ENCODE data around the gene MICAL2.

Gene MICAL2

DNA sequence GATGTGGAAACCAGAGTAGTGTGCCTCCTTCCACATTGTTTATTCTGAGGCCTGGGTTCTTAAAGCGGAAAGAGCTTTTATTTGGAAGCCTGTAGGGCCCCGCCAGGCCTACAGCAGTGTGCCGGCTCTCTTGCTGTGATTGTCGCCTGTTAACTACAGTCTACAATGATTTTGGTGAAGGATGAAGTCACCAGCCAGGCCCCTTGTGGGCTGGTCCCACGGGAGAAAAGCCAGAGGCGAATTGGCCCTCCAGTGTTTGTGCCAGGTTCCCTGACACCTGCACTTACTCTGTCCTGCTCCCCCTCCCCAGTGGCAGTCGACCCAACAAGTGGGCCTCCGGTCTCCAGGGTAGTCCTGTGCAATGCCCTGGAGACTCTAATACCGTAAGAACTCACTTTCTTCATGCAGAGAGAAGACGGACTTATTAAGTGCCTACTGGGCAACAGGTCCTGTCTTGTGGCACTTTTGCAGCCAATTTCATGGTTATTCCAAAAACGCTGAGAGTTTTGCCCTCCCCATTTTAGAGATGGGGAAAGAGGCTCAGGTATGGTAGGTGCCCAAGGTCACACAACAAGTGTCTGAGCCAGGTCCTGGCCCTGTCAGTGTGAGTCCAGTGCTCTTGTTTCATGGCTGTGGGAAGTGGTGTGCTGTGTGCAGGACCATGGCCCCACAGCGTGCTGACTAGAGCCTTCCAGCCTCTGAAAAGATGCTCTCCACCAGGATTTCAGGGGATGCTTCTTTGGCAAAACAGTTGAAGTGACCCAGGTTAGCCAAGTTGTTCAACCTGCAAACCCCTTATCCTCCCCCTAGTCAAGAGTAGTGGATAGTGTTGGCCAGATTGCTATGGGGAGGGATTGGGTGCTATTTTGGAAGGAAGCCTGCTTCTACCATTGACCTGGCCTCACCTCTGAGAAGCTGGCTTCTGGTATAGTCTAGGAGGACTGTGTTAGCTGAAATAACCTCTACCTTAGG, 1.4 kb downstream of the MICAL2 start:
- Histone ChIP-seq H3K9me3 (ENCODE audit: control insufficient read depth in 2 of 2, low read length in 2 of 2) (no peaks in the 10 kb centered on the region), H3K27ac (ENCODE audit: low read length) (peak overlapping the region; percentile 91)

DNA sequence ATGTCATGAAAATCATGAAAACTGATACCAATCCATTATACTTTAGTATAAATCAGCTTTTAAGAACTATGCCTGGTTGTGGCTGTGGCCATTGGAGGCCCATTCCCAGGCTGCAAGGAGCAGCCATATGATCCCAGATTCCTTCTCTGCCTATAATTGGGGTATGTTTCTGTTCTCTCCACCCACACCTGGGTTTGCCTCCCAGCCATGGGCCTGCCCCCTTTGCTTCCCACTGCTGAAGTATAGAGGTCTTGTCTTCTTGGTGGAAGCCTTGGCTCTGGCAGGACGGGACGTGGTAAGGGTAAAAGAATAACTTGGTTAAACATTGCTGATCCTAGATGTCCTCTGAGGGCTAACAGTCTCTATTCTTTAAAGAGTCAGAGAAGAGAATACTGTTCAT, 2.4 kb downstream of the MICAL2 start:
- H3K27ac ChIP-seq (ENCODE audit: low read length), result peak overlapping the region; percentile 91
- no peaks in the 10 kb centered on the region for H3K27me3 ChIP-seq (ENCODE audit: control insufficient read depth in 1 of 2, insufficient read depth in 2 of 2, low read length in 2 of 2)
- H3K9ac ChIP-seq (ENCODE audit: low read length in 2 of 2), result peak overlapping the region; percentile 55 to 93
- H3K4me1 ChIP-seq (ENCODE audit: control insufficient read depth, insufficient read depth, low read length), result peaks cover 62% of the 10 kb centered on the region
- H3K36me3 ChIP-seq (ENCODE audit: control insufficient read depth in 2 of 2, insufficient read depth in 2 of 2, low read length in 2 of 2), result peaks cover 0 to 3% of the 10 kb centered on the region in 2 donors
- peak overlapping the region; percentile 59 to 92 for H3K4me3 ChIP-seq (ENCODE audit: low read length in 2 of 2)
- H3K9me3 ChIP-seq (ENCODE audit: control insufficient read depth in 2 of 2, low read length in 2 of 2), result no peaks in the 10 kb centered on the region

More for the DNA sequence above, 1.4 kb downstream of the MICAL2 start:
- H3K4me1 ChIP-seq (ENCODE audit: control insufficient read depth, insufficient read depth, low read length), result peaks cover 53% of the 10 kb centered on the region
- H3K9ac ChIP-seq (ENCODE audit: low read length in 2 of 2), result peak overlapping the region; percentile 93
- H3K27me3 ChIP-seq (ENCODE audit: control insufficient read depth in 1 of 2, insufficient read depth in 2 of 2, low read length in 2 of 2), result no peaks in the 10 kb centered on the region
- peak overlapping the region; percentile 59 to 92 for H3K4me3 ChIP-seq (ENCODE audit: low read length in 2 of 2)
- peaks cover 0 to under 1% of the 10 kb centered on the region in 2 donors for H3K36me3 ChIP-seq (ENCODE audit: control insufficient read depth in 2 of 2, insufficient read depth in 2 of 2, low read length in 2 of 2)

DNA sequence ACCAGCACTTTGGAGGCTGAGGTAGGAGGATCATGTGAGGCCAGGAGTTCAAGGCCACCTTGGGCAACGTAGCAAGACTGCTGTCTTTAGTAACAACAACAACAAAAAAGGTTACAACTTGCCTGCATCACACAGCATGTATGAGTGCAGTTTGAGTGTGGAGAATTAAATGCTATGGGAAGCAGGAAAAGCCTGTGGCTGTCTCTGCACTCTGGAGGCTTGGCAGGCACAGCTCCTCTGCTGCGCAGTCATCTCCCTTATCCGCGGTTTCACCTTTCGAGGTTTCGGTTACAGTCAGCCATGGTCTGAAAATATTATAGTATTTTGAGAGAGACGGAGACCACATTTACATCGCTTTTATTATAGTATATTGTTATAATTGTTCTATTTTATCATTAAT, 2.9 kb downstream of the MICAL2 start:
- Histone ChIP-seq H3K4me1 (ENCODE audit: control insufficient read depth, insufficient read depth, low read length) (peaks cover 67% of the 10 kb centered on the region), H3K36me3 (ENCODE audit: control insufficient read depth in 2 of 2, insufficient read depth in 2 of 2, low read length in 2 of 2) (peaks cover 0 to 8% of the 10 kb centered on the region in 2 donors), H3K9ac (ENCODE audit: low read length in 2 of 2) (peak overlapping the region; percentile 55 to 93), H3K9me3 (ENCODE audit: control insufficient read depth in 2 of 2, low read length in 2 of 2) (no peaks in the 10 kb centered on the region), H3K4me3 (ENCODE audit: low read length in 2 of 2) (peak overlapping the region; percentile 59 to 92), H3K27ac (ENCODE audit: low read length) (peak overlapping the region; percentile 91), H3K27me3 (ENCODE audit: control insufficient read depth in 1 of 2, insufficient read depth in 2 of 2, low read length in 2 of 2) (no peaks in the 10 kb centered on the region)

DNA sequence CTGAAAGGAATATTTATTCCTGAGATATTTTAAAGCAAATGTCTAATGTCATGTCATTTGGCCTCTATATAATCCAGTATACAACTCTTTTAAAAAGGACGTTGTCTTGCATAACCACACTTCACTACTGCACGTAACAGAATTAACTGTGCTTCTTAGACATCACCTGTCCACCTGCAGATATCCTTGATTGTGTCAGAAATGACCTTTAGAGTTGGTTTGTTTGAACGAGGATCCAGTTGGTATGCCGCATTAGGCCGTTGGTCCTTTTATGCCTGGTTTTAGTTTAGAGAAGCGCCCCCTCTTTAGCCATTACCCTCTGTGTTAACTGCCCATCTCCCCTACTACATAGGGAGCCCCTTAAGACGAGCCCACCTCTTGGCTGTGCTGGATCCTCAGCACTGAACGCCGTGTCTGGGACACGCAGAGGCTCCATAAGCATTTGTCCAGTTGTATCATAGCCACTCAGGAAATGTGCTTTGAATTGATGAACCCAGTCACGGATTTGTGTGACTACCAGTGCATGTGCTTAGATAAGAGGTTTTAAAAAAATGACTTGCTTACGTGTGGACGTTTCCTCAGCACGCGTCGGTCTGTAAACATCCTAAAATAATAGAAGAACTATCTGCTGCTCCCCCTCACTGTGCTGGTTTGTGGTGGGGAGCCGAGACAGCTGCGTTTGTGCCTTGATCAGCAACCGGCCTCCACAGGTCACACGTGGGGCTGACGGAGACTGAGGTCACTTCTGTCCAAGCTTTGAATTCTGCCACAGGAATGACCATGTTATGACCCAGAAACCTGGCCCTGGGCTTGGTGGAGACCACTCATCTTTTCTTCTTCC, 4.0 kb downstream of the MICAL2 start:
- H3K27ac ChIP-seq (ENCODE audit: low read length), result peak overlapping the region; percentile 55

DNA sequence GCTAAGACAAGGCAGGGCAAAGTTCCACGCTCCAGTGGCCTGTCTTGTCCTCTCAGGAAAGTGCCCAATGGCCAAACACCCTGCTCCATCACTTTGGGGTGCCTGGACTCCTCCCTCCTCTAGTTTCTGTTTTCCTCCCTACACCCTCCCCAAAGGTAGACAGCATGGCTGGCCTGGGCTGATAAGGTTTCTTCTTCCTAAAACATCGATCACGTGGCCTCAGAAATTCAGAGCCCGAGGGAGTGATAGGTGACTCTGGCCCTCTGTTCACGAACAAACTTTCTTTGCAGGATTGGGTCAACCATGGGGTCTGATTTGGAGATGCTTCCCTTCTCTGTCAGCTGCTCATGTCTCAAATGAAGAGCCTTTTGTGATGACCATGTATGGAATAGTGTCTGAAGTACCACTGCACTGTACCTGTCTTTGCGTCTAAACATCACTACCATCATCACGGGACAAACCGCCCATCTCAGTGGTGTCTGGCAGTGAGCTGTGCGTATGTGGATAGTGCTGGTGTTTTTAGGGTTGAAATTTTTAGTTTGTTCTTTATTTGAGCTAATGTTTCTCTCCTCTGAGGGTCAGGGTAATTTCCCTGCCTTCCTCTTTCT, 6.1 kb downstream of the MICAL2 start:
- Histone ChIP-seq H3K4me1 (ENCODE audit: control insufficient read depth, insufficient read depth, low read length) (peaks cover 80% of the 10 kb centered on the region), H3K4me3 (ENCODE audit: low read length in 2 of 2) (no peak overlapping the region), H3K36me3 (ENCODE audit: control insufficient read depth in 2 of 2, insufficient read depth in 2 of 2, low read length in 2 of 2) (peaks cover 0 to 10% of the 10 kb centered on the region in 2 donors), H3K27ac (ENCODE audit: low read length) (peak overlapping the region; percentile 78), H3K9ac (ENCODE audit: low read length in 2 of 2) (peak overlapping the region in 1 of 2 donors; percentile 25), H3K27me3 (ENCODE audit: control insufficient read depth in 1 of 2, insufficient read depth in 2 of 2, low read length in 2 of 2) (no peaks in the 10 kb centered on the region), H3K9me3 (ENCODE audit: control insufficient read depth in 2 of 2, low read length in 2 of 2) (no peaks in the 10 kb centered on the region)

More for the DNA sequence above, 4.0 kb downstream of the MICAL2 start:
- H3K36me3 ChIP-seq (ENCODE audit: control insufficient read depth in 2 of 2, insufficient read depth in 2 of 2, low read length in 2 of 2), result peaks cover 0 to 8% of the 10 kb centered on the region in 2 donors
- H3K27me3 ChIP-seq (ENCODE audit: control insufficient read depth in 1 of 2, insufficient read depth in 2 of 2, low read length in 2 of 2), result no peaks in the 10 kb centered on the region
- H3K4me1 ChIP-seq (ENCODE audit: control insufficient read depth, insufficient read depth, low read length), result peaks cover 76% of the 10 kb centered on the region
- H3K4me3 ChIP-seq (ENCODE audit: low read length in 2 of 2), result peak overlapping the region; percentile 24 to 29
- no peaks in the 10 kb centered on the region for H3K9me3 ChIP-seq (ENCODE audit: control insufficient read depth in 2 of 2, low read length in 2 of 2)
- H3K9ac ChIP-seq (ENCODE audit: low read length in 2 of 2), result peak overlapping the region; percentile 36 to 93

DNA sequence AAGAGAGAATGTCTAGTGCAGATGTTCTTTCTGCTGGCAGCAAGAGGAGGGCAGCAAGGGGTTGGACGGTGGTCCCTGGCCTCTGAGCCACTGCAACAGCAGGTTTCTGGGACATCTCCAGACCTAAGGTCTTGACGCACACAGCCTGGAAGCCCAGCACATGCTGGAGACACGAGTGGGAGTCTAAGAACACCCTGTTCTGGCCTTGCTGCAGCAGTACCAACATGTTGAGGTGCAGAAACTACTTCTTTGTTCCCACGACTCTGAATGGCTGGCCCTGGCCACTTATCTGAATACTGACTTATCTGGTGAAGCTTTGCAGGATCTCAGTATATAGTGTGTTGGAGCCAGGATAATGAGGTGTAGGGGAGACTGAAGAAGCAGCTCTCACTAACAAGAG, 6.8 kb downstream of the MICAL2 start:
- Histone ChIP-seq H3K9me3 (ENCODE audit: control insufficient read depth in 2 of 2, low read length in 2 of 2) (no peaks in the 10 kb centered on the region), H3K27me3 (ENCODE audit: control insufficient read depth in 1 of 2, insufficient read depth in 2 of 2, low read length in 2 of 2) (no peaks in the 10 kb centered on the region), H3K9ac (ENCODE audit: low read length in 2 of 2) (peak overlapping the region in 1 of 2 donors; percentile 25), H3K27ac (ENCODE audit: low read length) (peak overlapping the region; percentile 78), H3K4me1 (ENCODE audit: control insufficient read depth, insufficient read depth, low read length) (peaks cover 81% of the 10 kb centered on the region), H3K36me3 (ENCODE audit: control insufficient read depth in 2 of 2, insufficient read depth in 2 of 2, low read length in 2 of 2) (peaks cover 0 to 10% of the 10 kb centered on the region in 2 donors), H3K4me3 (ENCODE audit: low read length in 2 of 2) (no peak overlapping the region)

DNA sequence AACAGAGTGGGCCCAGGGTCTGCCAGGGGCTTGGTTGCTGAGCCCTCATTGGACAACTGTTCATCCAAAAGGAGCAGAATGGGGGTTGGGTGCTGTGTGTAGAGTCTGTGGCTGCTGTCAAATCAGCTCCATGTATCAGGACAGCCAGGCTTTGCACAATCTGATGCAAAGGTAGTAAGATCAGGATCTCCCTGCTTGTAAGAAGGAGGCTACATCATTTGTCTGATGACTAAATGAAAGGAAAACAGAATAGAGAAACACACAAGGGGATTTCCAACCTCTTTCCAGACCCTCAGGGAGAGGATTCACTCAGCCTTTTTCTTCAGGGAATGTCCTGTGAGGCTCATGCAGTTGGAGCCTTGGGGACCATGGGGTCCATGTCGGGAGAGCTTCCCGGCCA, 7.2 kb downstream of the MICAL2 start:
- Histone ChIP-seq H3K9me3 (ENCODE audit: control insufficient read depth in 2 of 2, low read length in 2 of 2) (no peaks in the 10 kb centered on the region), H3K9ac (ENCODE audit: low read length in 2 of 2) (no peak overlapping the region), H3K36me3 (ENCODE audit: control insufficient read depth in 2 of 2, insufficient read depth in 2 of 2, low read length in 2 of 2) (peaks cover 0 to 10% of the 10 kb centered on the region in 2 donors), H3K4me1 (ENCODE audit: control insufficient read depth, insufficient read depth, low read length) (peaks cover 78% of the 10 kb centered on the region), H3K4me3 (ENCODE audit: low read length in 2 of 2) (no peak overlapping the region), H3K27ac (ENCODE audit: low read length) (peak overlapping the region; percentile 78), H3K27me3 (ENCODE audit: control insufficient read depth in 1 of 2, insufficient read depth in 2 of 2, low read length in 2 of 2) (no peaks in the 10 kb centered on the region)

DNA sequence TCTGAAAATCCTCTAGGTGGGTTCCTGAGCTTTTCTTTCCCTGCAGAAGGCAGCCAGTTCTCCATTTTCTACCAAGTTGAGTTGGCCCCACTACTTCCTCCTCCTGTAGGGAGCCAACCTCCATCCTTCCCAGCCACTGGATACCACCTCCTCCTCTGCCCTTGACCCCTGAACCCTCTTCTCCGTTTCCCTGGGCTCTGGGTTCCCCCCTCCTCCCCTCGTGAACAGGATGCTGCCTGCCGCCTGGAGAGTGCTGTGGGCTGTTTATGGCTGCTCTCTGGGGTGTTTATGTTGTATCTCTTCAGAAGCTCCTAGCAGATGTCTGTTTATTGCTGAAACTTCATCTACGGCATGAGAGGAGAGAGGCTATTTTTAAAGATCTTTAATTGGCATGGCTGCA, 8.6 kb downstream of the MICAL2 start:
- Histone ChIP-seq H3K9ac (ENCODE audit: low read length in 2 of 2) (peak overlapping the region; percentile 19 to 36), H3K9me3 (ENCODE audit: control insufficient read depth in 2 of 2, low read length in 2 of 2) (no peaks in the 10 kb centered on the region), H3K4me1 (ENCODE audit: control insufficient read depth, insufficient read depth, low read length) (peaks cover 73% of the 10 kb centered on the region), H3K27me3 (ENCODE audit: control insufficient read depth in 1 of 2, insufficient read depth in 2 of 2, low read length in 2 of 2) (no peaks in the 10 kb centered on the region), H3K4me3 (ENCODE audit: low read length in 2 of 2) (peak overlapping the region in 1 of 2 donors; percentile 35), H3K27ac (ENCODE audit: low read length) (peak overlapping the region; percentile 78), H3K36me3 (ENCODE audit: control insufficient read depth in 2 of 2, insufficient read depth in 2 of 2, low read length in 2 of 2) (peaks cover 0 to 10% of the 10 kb centered on the region in 2 donors)

DNA sequence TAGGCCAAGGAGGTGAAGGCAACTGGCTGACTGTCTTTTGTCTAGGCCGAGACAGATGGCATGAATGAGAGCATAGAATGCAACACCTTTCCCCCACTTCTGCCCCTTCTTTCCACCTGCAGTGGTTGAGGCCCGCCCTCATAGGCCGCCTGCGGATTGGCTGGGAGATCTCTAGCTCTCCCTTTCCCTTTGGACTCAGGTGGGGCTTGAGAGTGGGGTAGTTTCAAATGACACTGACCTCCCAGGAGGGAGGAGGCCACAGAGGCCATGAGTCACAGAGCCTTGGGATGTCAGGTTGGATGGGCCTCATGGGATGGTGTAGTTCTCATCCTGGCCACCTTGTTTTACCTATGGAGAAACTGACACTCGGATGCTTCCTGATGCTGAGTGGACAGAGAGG, 9.1 kb downstream of the MICAL2 start:
- Histone ChIP-seq H3K36me3 (ENCODE audit: control insufficient read depth in 2 of 2, insufficient read depth in 2 of 2, low read length in 2 of 2) (peaks cover 0 to 10% of the 10 kb centered on the region in 2 donors), H3K9ac (ENCODE audit: low read length in 2 of 2) (peak overlapping the region; percentile 19 to 36), H3K27me3 (ENCODE audit: control insufficient read depth in 1 of 2, insufficient read depth in 2 of 2, low read length in 2 of 2) (no peaks in the 10 kb centered on the region), H3K4me1 (ENCODE audit: control insufficient read depth, insufficient read depth, low read length) (peaks cover 73% of the 10 kb centered on the region), H3K9me3 (ENCODE audit: control insufficient read depth in 2 of 2, low read length in 2 of 2) (no peaks in the 10 kb centered on the region), H3K4me3 (ENCODE audit: low read length in 2 of 2) (peak overlapping the region in 1 of 2 donors; percentile 40), H3K27ac (ENCODE audit: low read length) (peak overlapping the region; percentile 78)

Data from stomach smooth muscle (tissue), 2 donors.